ENCODE results near the gene SMAGP.

Gene SMAGP

DNA sequence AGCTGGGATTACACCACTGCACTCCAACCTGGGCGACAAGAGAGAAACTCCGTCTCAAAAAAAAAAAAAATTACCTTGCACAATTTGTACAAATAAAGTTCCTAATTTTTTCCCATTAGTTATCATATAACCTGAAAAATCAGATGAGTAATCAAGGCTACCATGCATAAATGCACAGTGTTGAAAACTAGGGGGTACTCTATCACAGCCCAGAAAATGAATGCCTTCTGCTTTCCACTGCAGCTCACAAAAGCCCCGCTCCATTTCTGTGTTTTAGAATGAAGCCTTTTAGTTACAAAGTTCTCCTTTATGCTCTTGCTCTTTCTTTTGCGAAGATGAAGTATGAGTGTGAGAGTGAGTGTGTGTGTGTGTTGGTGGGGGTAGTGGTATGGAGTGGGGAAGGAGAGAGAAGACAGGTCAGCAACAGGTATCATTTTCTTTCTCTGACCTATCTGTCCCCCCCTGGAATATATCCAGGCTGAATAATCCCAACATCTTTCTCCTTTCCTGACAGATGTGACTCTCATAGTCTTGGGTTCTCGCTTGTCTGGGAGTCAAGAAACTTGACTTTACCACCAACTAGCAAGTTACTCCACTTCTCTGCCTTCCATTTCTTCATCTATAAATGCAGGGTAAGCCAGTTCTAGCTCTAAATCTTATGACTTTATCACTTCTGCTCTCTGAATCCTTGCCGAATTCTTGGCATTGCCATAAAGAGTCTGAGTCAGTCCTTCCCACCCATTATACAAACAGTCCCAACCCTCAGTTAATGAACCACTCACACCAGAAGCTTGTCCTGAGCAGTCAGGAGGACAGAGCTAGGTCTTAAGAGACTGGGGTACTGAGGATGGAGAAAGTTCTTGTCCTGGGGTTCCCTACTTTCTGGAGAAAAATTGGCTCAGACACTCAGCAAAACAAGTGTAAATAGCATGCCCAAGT lies 37.7 kb upstream of the SMAGP start:
- TF ChIP-seq TAF1 (IDR thresholded peaks at IDR 0.05; ENCODE audit: low read depth) (no peak), FOXM1 (IDR thresholded peaks at IDR 0.05; ENCODE audit: borderline replicate concordance, low read depth) (no peak), NFIC (IDR thresholded peaks at IDR 0.05) (no peak), EP300 (IDR thresholded peaks at IDR 0.05; ENCODE audit: borderline replicate concordance) (no peak), EGR1 (IDR thresholded peaks at IDR 0.05) (no peak), RAD21 (IDR thresholded peaks at IDR 0.05; ENCODE audit: low read depth) (no peak), CREB1 (IDR thresholded peaks at IDR 0.05; ENCODE audit: low read depth) (no peak), ZBTB7A (IDR thresholded peaks at IDR 0.05; ENCODE audit: low read depth) (no peak), USF1 (IDR thresholded peaks at IDR 0.05) (no peak), TCF12 (IDR thresholded peaks at IDR 0.05; ENCODE audit: low read depth) (no peak)
- TF ChIP-seq, protein P1, sequence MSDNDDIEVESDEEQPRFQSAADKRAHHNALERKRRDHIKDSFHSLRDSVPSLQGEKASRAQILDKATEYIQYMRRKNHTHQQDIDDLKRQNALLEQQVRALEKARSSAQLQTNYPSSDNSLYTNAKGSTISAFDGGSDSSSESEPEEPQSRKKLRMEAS (IDR thresholded peaks at IDR 0.05): no peak

DNA sequence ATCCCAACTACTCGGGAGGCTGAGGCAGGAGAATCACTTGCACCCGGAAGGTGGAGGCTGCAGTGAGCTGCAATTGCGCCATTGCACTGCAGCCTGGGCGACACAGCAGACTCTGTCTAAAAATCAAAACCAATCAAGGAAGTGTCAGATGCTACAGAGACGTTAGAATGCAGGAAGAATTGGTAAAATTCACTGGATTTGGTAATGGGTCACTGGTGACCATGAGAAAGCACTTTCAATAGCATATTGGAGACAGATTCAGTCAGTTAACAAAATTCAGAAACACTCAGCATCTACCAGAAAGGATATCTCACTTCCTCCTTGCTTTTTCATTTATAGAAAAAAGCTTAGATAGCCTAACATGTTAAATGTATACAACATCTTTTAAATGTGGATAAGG lies 36.3 kb upstream of the SMAGP start:
- TF ChIP-seq TEAD4 (IDR thresholded peaks at IDR 0.05): no peak
- no peak for TF ChIP-seq FOXM1 (IDR thresholded peaks at IDR 0.05; ENCODE audit: borderline replicate concordance, low read depth)
- no peak for TF ChIP-seq EP300 (IDR thresholded peaks at IDR 0.05; ENCODE audit: borderline replicate concordance)
- TF ChIP-seq YY1 (IDR thresholded peaks at IDR 0.05; ENCODE audit: low read depth): no peak
- no peak for TF ChIP-seq ZBTB7A (IDR thresholded peaks at IDR 0.05; ENCODE audit: low read depth)

GRCh38 chr12:51300768-51301167 lies 30.6 kb upstream of the SMAGP start:
- TF ChIP-seq EGR1 (IDR thresholded peaks at IDR 0.05): peak; percentile 62; the same call in 1 of the 2 replicates

- TF ChIP-seq, protein P2, sequence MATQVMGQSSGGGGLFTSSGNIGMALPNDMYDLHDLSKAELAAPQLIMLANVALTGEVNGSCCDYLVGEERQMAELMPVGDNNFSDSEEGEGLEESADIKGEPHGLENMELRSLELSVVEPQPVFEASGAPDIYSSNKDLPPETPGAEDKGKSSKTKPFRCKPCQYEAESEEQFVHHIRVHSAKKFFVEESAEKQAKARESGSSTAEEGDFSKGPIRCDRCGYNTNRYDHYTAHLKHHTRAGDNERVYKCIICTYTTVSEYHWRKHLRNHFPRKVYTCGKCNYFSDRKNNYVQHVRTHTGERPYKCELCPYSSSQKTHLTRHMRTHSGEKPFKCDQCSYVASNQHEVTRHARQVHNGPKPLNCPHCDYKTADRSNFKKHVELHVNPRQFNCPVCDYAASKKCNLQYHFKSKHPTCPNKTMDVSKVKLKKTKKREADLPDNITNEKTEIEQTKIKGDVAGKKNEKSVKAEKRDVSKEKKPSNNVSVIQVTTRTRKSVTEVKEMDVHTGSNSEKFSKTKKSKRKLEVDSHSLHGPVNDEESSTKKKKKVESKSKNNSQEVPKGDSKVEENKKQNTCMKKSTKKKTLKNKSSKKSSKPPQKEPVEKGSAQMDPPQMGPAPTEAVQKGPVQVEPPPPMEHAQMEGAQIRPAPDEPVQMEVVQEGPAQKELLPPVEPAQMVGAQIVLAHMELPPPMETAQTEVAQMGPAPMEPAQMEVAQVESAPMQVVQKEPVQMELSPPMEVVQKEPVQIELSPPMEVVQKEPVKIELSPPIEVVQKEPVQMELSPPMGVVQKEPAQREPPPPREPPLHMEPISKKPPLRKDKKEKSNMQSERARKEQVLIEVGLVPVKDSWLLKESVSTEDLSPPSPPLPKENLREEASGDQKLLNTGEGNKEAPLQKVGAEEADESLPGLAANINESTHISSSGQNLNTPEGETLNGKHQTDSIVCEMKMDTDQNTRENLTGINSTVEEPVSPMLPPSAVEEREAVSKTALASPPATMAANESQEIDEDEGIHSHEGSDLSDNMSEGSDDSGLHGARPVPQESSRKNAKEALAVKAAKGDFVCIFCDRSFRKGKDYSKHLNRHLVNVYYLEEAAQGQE (IDR thresholded peaks at IDR 0.05; ENCODE audit: low read depth): no peak
- TF ChIP-seq YY1 (IDR thresholded peaks at IDR 0.05; ENCODE audit: low read depth) (no peak), FOXM1 (IDR thresholded peaks at IDR 0.05; ENCODE audit: borderline replicate concordance, low read depth) (no peak), USF1 (IDR thresholded peaks at IDR 0.05) (no peak), EP300 (IDR thresholded peaks at IDR 0.05; ENCODE audit: borderline replicate concordance) (no peak), ZBTB7A (IDR thresholded peaks at IDR 0.05; ENCODE audit: low read depth) (no peak), TCF12 (IDR thresholded peaks at IDR 0.05; ENCODE audit: low read depth) (no peak), TEAD4 (IDR thresholded peaks at IDR 0.05) (no peak), CREB1 (IDR thresholded peaks at IDR 0.05; ENCODE audit: low read depth) (no peak), NFIC (IDR thresholded peaks at IDR 0.05) (no peak), RAD21 (IDR thresholded peaks at IDR 0.05; ENCODE audit: low read depth) (no peak), EGR1 (IDR thresholded peaks at IDR 0.05) (no peak), TAF1 (IDR thresholded peaks at IDR 0.05; ENCODE audit: low read depth) (no peak)
- TF ChIP-seq, protein P1 (IDR thresholded peaks at IDR 0.05): no peak
These were observed 25.4 kb upstream of the SMAGP start for GRCh38 chr12:51295651-51296050.

DNA sequence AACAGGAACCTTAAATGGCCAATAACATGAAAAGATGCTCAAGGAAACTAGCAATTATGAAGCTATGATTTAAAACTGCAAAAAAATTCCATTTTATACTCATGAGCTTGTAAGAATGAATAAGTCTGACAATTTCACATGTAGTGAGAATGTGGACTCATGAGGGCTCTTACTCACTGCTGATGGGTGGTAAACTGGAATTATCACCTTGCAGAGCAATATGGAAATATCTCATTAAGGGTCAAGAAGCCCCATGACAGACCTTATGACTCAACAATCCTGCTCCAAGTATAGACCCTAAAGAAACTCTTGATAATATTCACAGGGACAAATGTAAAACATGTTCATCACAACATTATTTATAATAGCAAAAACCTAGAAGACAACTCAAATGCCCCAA lies 23.5 kb upstream of the SMAGP start:
- TF ChIP-seq EGR1 (IDR thresholded peaks at IDR 0.05): no peak
- TF ChIP-seq USF1 (IDR thresholded peaks at IDR 0.05): no peak
- no peak for TF ChIP-seq TCF12 (IDR thresholded peaks at IDR 0.05; ENCODE audit: low read depth)
- TF ChIP-seq CEBPB (IDR thresholded peaks at IDR 0.05): no peak
- no peak for TF ChIP-seq CREB1 (IDR thresholded peaks at IDR 0.05; ENCODE audit: low read depth)
- TF ChIP-seq RAD21 (IDR thresholded peaks at IDR 0.05; ENCODE audit: low read depth): no peak

GRCh38 chr12:51285843-51286242 lies 15.6 kb upstream of the SMAGP start:
- no peak for TF ChIP-seq FOXM1 (IDR thresholded peaks at IDR 0.05; ENCODE audit: borderline replicate concordance, low read depth)
- TF ChIP-seq TAF1 (IDR thresholded peaks at IDR 0.05; ENCODE audit: low read depth): no peak
- no peak for TF ChIP-seq RAD21 (IDR thresholded peaks at IDR 0.05; ENCODE audit: low read depth)
- no peak for TF ChIP-seq NFIC (IDR thresholded peaks at IDR 0.05)
- TF ChIP-seq YY1 (IDR thresholded peaks at IDR 0.05; ENCODE audit: low read depth): no peak
- TF ChIP-seq, protein P1 (IDR thresholded peaks at IDR 0.05): no peak
